Measurements from ENCODE around the gene CIPC.

Gene CIPC

GRCh38 chr14:77145975-77146740, 48.1 kb downstream of the CIPC start:
- DNase-seq (ENCODE audit: extremely low read depth in 1 of 2, low read depth in 1 of 2): no peak

GRCh38 chr14:77148510-77149231, 50.6 kb downstream of the CIPC start:
- DNase-seq (ENCODE audit: extremely low read depth in 1 of 2, low read depth in 1 of 2): no peak

- no peak for DNase-seq (ENCODE audit: extremely low read depth in 1 of 2, low read depth in 1 of 2)
Observed at GRCh38 chr14:77151245-77151644, 53.2 kb downstream of the CIPC start.

- no peak for DNase-seq (ENCODE audit: extremely low read depth in 1 of 2, low read depth in 1 of 2)
Observed at GRCh38 chr14:77151918-77152588, 54.0 kb downstream of the CIPC start.

GRCh38 chr14:77153802-77154201, 55.7 kb downstream of the CIPC start:
- no peak for DNase-seq (ENCODE audit: extremely low read depth in 1 of 2, low read depth in 1 of 2)

GRCh38 chr14:77154421-77154820, 56.4 kb downstream of the CIPC start:
- DNase-seq (ENCODE audit: extremely low read depth in 1 of 2, low read depth in 1 of 2): no peak

- no peak for DNase-seq (ENCODE audit: extremely low read depth in 1 of 2, low read depth in 1 of 2)
Observed at GRCh38 chr14:77155083-77155482, 57.0 kb downstream of the CIPC start.

GRCh38 chr14:77157740-77158139, 59.7 kb downstream of the CIPC start:
- DNase-seq (ENCODE audit: extremely low read depth in 1 of 2, low read depth in 1 of 2): no peak

GRCh38 chr14:77158175-77158881, 60.3 kb downstream of the CIPC start:
- no peak for DNase-seq (ENCODE audit: extremely low read depth in 1 of 2, low read depth in 1 of 2)

GRCh38 chr14:77158882-77159255, 60.8 kb downstream of the CIPC start:
- DNase-seq (ENCODE audit: extremely low read depth in 1 of 2, low read depth in 1 of 2): no peak

GRCh38 chr14:77161011-77161410, 63.0 kb downstream of the CIPC start:
- no peak for DNase-seq (ENCODE audit: extremely low read depth in 1 of 2, low read depth in 1 of 2)

All from stimulated activated CD8-positive, alpha-beta memory T cell treated with anti-CD3 and anti-CD28 coated beads, Interleukin-7, amount 100 ng/mL, for 48 hours (primary cell).